T-cell (primary cell): Measurements from ENCODE around the gene NRXN2. TPM values are rescaled to one million over a fixed set of nuclear protein-coding genes. Genes with fewer than 3 reads are reported as not detected.

ENCODE experiments used
- ATAC-seq, 4 experiments: fragments of 200-7000 bp in 3 of 4; fragments of 150-1000 bp in 1 of 4; cut with Tn5 transposase; replicated peaks in 1 of 4; 1 replicate in 3 of 4; 2 replicates in 1 of 4; pipeline ENCODE4 v1.10.0; 2021; ENCODE audit warnings: moderate library complexity in 3 of 4, mild to moderate bottlenecking in 2 of 4, moderate number of reproducible peaks in 1 of 4
- CTCF ChIA-PET, 2 donors: fragments of 300-600 bp; sonication (Branson Sonifier 250); formaldehyde crosslinking; loops; one replicate each; lab custom pipeline; 2022; ENCODE audit warnings: antibody characterized with exemption in 2 of 2; lab: Charles Lee
- POLR2A ChIA-PET, 2 donors: fragments of 300-600 bp; sonication (Branson Sonifier 250); formaldehyde crosslinking; loops; one replicate each; lab custom pipeline; 2022; ENCODE audit warnings: antibody characterized with exemption in 2 of 2; lab: Charles Lee
- DNase-seq, 35 experiments: peaks; one replicate each; pipeline versions ENCODE4 v3.0.0 to v3.0.0-alpha.2; 2013 to 2023
- H3K27ac ChIP-seq: one replicate; pipeline ENCODE4 v1.5.1; 2013; ENCODE audit warnings: low read length
- H3K27me3 ChIP-seq, 2 experiments: replicated peaks in 1 of 2; 1 replicate in 1 of 2; 2 replicates in 1 of 2; pipeline versions ENCODE4 v1.6.1 to v1.7.0; 2013; ENCODE audit warnings: low read length in 1 of 2, mixed read lengths in 1 of 2; ENCODE audit not compliant: control insufficient read depth in 2 of 2, insufficient read depth in 2 of 2; ENCODE audit errors: extremely low read depth in 1 of 2
- H3K36me3 ChIP-seq, 2 donors: 1 replicate in 1 of 2; 2 replicates in 1 of 2; pipeline versions ENCODE4 v1.6.1 to v1.7.0; 2013; ENCODE audit warnings: low read length in 1 of 2; ENCODE audit not compliant: control insufficient read depth in 2 of 2, insufficient read depth in 1 of 2; ENCODE audit errors: extremely low read depth in 1 of 2
- H3K4me1 ChIP-seq, 2 experiments: 1 replicate in 1 of 2; 2 replicates in 1 of 2; pipeline versions ENCODE4 v1.6.1 to v1.7.0; 2013; ENCODE audit warnings: low read length in 2 of 2, mixed read lengths in 1 of 2; ENCODE audit not compliant: insufficient read depth in 2 of 2, control insufficient read depth in 1 of 2; ENCODE audit errors: extremely low read depth in 1 of 2
- H3K4me3 ChIP-seq, 2 donors: 1 replicate in 1 of 2; 2 replicates in 1 of 2; pipeline versions ENCODE4 v1.5.1 to v1.7.0; 2013; ENCODE audit warnings: mild to moderate bottlenecking in 2 of 2, low read length in 1 of 2, moderate library complexity in 1 of 2; ENCODE audit not compliant: control insufficient read depth in 1 of 2; ENCODE audit errors: extremely low read depth in 1 of 2
- H3K9me3 ChIP-seq: 2 replicates; pipeline ENCODE4 v1.7.0; 2013
- H3K27ac Mint-ChIP-seq, 2 donors: one replicate each; pipeline ENCODE4 v1.8.0; 2020 to 2021; ENCODE audit warnings: mild to moderate bottlenecking in 2 of 2, mixed read lengths in 2 of 2
- H3K27me3 Mint-ChIP-seq, 2 donors: one replicate each; pipeline ENCODE4 v1.8.0; 2021 to 2022; ENCODE audit warnings: mixed read lengths in 2 of 2
- H3K36me3 Mint-ChIP-seq: one replicate; pipeline ENCODE4 v1.8.0; 2021; ENCODE audit warnings: mixed read lengths
- H3K4me1 Mint-ChIP-seq, 3 donors: one replicate each; pipeline ENCODE4 v1.8.0; 2020 to 2022; ENCODE audit warnings: mixed read lengths in 3 of 3, mild to moderate bottlenecking in 1 of 3
- H3K4me3 Mint-ChIP-seq, 3 donors: one replicate each; pipeline ENCODE4 v1.8.0; 2020 to 2022; ENCODE audit warnings: mild to moderate bottlenecking in 3 of 3, mixed read lengths in 3 of 3, moderate library complexity in 3 of 3
- H3K9me3 Mint-ChIP-seq, 3 donors: one replicate each; pipeline ENCODE4 v1.8.0; 2020 to 2022; ENCODE audit warnings: mixed read lengths in 3 of 3
- WGBS: methylation state at CpG from one replicate; pipeline ENCODE4 v1.1.5; 2013; ENCODE audit warnings: missing lambda C conversion rate; ENCODE audit not compliant: insufficient coverage; 5-methylcytosine and 5-hydroxymethylcytosine counted together
- total RNA-seq, 35 experiments: library from RNA in 6 of 35; stranded (reverse) in 6 of 35; fragments of 120-200 nt in 1 of 35; gene quantifications; one replicate each; pipeline versions ENCODE4 v1.2.1 to v1.2.4 and lab custom pipeline; 2013 to 2026

The NRXN2 gene
- total RNA-seq, 5 donors from 2014 or later (not counting 1 experiment from before 2014, with no cell fraction given) = 0.43 to 0.70 (median 0.47) TPM; not detected in 2

- Histone ChIP-seq H3K4me3 (peak overlapping the region in 1 of 2 donors; percentile 2), H3K4me1 (peaks cover 70 to 98% of the 10 kb centered on the region in 2 experiments), H3K9me3 (no peaks in the 10 kb centered on the region), H3K27ac (peak overlapping the region; percentile 74), H3K36me3 (peaks cover 11 to 69% of the 10 kb centered on the region in 2 donors), H3K27me3 (no peaks in the 10 kb centered on the region)
- peaks cover 61% of the 10 kb centered on the region for H3K36me3 Mint-ChIP-seq
- H3K4me1 Mint-ChIP-seq = peaks cover 93 to 96% (median 94%) of the 10 kb centered on the region in 3 donors
- DNase-seq = no peak
- ATAC-seq = no peak
- whole genome bisulfite sequencing = 39% methylated on average over 4 of the region's 8 CpGs
- POLR2A ChIA-PET = interaction anchor here (1.5 to 3.0 kb wide), 3 partner anchors 8 to 18 kb away, joined by 12 to 17 read pairs (median 15); partner anchors contain the start of gene SF1 (in 1 of the 2)
- CTCF ChIA-PET = interaction anchor here (0.6 to 1.8 kb wide), 7 partner anchors 7 to 1842 kb away, joined by 3 to 9 read pairs (median 5); partner anchors contain the start of genes RASGRP2 (in 1 of the 2) and SF1 (in 1 of the 2)
- no peaks in the 10 kb centered on the region for H3K27me3 Mint-ChIP-seq
- peak overlapping the region; percentile 88 to 97 for H3K27ac Mint-ChIP-seq
- H3K4me3 Mint-ChIP-seq = peak overlapping the region; percentile 70 to 86 (median 76)
- H3K9me3 Mint-ChIP-seq = no peaks in the 10 kb centered on the region
Observed at GRCh38 chr11:64764753-64765152, 41.8 kb upstream of the NRXN2 start.

GRCh38 chr11:64764040-64764611 lies 41.1 kb upstream of the NRXN2 start:
- Mint-ChIP-seq H3K36me3 (peaks cover 55% of the 10 kb centered on the region), H3K4me3 (peak overlapping the region; percentile 70 to 86 (median 76)), H3K27me3 (no peaks in the 10 kb centered on the region), H3K4me1 (peaks cover 92 to 96% (median 94%) of the 10 kb centered on the region in 3 donors), H3K9me3 (no peaks in the 10 kb centered on the region), H3K27ac (peak overlapping the region; percentile 88 to 97)
- peak; percentile 54 to 84 (median 71) for DNase-seq
- Histone ChIP-seq H3K27ac (peak overlapping the region; percentile 74), H3K36me3 (peaks cover 11 to 63% of the 10 kb centered on the region in 2 donors), H3K27me3 (no peaks in the 10 kb centered on the region), H3K4me1 (peaks cover 73 to 98% of the 10 kb centered on the region in 2 experiments), H3K4me3 (peak overlapping the region; percentile 2 to 4), H3K9me3 (no peaks in the 10 kb centered on the region)
- ChIA-PET POLR2A (interaction anchor here (0.6 to 3.0 kb wide), 6 partner anchors 9 to 20 kb away, joined by 4 to 17 read pairs (median 10); partner anchors contain the start of genes RASGRP2 (in 1 of the 2) and SF1 (in 1 of the 2)), CTCF (interaction anchor here (0.6 to 1.8 kb wide), 8 partner anchors 8 to 1841 kb away, joined by 3 to 9 read pairs (median 5); partner anchors contain the start of genes RASGRP2 (in 1 of the 2) and SF1 (in 1 of the 2))
- 24% methylated on average over 6 of the region's 11 CpGs for WGBS
- ATAC-seq = peak; percentile 50 to 72 (median 60)

DNA sequence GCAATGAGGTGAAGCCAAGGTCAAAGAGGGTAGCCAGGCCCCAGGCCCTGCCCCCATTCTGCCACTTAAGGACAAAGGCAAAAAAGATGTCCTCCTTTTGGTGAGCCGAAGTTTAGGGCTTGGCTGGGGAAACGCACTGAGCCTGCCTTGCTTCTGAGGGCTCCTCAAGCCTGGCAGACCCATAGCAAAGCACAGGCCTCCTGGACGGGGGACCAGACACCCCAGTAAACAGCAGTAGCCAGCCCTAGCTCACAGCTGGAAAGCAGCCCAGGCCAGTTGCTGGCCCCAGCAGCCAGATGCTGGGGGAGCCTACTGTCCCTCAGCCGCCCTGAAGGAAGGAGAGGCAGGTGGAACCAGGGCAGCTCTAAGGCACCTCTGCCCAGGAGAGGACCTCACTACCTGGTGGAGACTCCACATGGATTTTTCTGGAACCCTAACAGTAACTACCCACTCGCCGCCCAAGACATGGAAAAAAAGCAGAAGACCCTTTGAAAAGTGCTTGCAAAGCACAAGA lies 40.6 kb upstream of the NRXN2 start:
- Mint-ChIP-seq H3K4me3 (peak overlapping the region; percentile 70 to 86 (median 76)), H3K27ac (peak overlapping the region; percentile 88 to 97), H3K4me1 (peaks cover 90 to 92% (median 92%) of the 10 kb centered on the region in 3 donors), H3K27me3 (no peaks in the 10 kb centered on the region), H3K9me3 (no peaks in the 10 kb centered on the region), H3K36me3 (peaks cover 49% of the 10 kb centered on the region)
- POLR2A ChIA-PET = interaction anchor here (0.6 to 3.0 kb wide), 7 partner anchors 8 to 19 kb away, joined by 3 to 17 read pairs (median 6); partner anchors contain the start of genes RASGRP2 (in 1 of the 2) and SF1 (in 1 of the 2)
- peak overlapping the region; percentile 2 to 30 for H3K4me3 ChIP-seq
- no peaks in the 10 kb centered on the region for H3K27me3 ChIP-seq
- CTCF ChIA-PET = interaction anchor here in 1 of 2 donors (0.6 to 1.8 kb wide), 6 partner anchors 9 to 401 kb away, joined by 3 to 9 read pairs (median 5); partner anchors contain the start of genes RASGRP2 and SF1
- DNase-seq = peak in 1 of 35 experiments; percentile 24
- 93% methylated on average over 3 of the region's 6 CpGs for WGBS
- H3K4me1 ChIP-seq = peaks cover 71 to 99% of the 10 kb centered on the region in 2 experiments
- peak overlapping the region; percentile 74 for H3K27ac ChIP-seq
- H3K9me3 ChIP-seq = no peaks in the 10 kb centered on the region
- ATAC-seq = peak in 1 of 4 experiments; percentile 5
- peaks cover 11 to 57% of the 10 kb centered on the region in 2 donors for H3K36me3 ChIP-seq

DNA sequence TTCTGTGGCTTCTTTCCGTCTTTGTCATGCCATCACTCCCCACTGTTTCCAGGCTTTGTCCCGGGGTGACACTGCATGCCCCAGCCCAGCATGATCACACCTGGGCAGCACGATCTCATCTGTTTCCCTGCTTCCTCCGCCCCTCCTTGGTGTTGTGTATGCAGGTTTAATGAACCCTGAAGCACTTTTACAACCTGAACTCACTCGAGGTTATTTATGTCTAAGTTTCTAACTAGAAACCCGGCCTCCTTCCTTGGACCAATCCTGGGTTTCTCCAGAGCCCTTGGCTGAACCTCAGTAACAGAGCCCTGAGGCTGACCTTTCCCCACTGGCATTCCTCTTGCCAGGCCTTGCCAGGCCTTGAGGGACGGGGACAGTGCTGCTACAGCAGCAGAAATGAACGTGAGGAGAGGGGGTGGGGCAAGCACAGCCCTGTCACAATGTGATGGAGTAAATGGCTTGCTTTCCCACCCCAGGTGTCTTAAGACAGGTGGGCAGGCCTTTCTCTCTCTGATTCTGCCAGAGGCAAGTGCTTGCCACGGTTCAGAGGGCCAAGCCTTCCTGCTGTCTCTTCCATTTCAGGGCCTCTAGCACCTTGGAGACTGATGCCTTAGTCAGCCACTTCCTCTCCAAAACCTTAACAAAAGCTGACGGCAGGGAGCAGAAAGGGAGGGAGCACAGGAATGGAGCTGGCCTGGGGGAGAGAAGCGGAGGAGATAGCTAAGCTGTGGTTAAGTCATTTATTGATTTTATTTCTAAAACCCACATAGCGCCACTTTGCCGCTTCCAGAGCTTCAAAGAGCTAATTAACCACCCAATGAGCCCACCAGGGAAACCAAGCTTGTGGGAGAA lies 39.9 kb upstream of the NRXN2 start:
- Mint-ChIP-seq H3K4me3 (peak overlapping the region; percentile 25 to 86 (median 70)), H3K4me1 (peaks cover 83 to 87% (median 86%) of the 10 kb centered on the region in 3 donors), H3K36me3 (peaks cover 42% of the 10 kb centered on the region), H3K9me3 (no peaks in the 10 kb centered on the region), H3K27ac (peak overlapping the region; percentile 88 to 97), H3K27me3 (no peaks in the 10 kb centered on the region)
- Histone ChIP-seq H3K4me1 (peaks cover 65 to 100% of the 10 kb centered on the region in 2 experiments), H3K27ac (peak overlapping the region; percentile 74), H3K9me3 (no peaks in the 10 kb centered on the region), H3K27me3 (no peaks in the 10 kb centered on the region), H3K4me3 (peak overlapping the region in 1 of 2 donors; percentile 30), H3K36me3 (peaks cover 11 to 53% of the 10 kb centered on the region in 2 donors)
- ChIA-PET CTCF (interaction anchor here in 1 of 2 donors (1.0 to 1.8 kb wide), 4 partner anchors 9 to 16 kb away, joined by 3 to 9 read pairs (median 4); partner anchors contain the start of gene SF1), POLR2A (interaction anchor here (0.6 to 3.0 kb wide), 8 partner anchors 9 to 432 kb away, joined by 3 to 17 read pairs (median 5); partner anchors contain the start of genes RASGRP2 (in 1 of the 2) and SF1 (in 1 of the 2))
- 80% methylated on average over 1 of the region's 13 CpGs for WGBS
- ATAC-seq (peak in 3 of 4 experiments; percentile 4 to 14 (median 10)), DNase-seq (peak in 5 of 35 experiments; percentile 26 to 55 (median 28))

DNA sequence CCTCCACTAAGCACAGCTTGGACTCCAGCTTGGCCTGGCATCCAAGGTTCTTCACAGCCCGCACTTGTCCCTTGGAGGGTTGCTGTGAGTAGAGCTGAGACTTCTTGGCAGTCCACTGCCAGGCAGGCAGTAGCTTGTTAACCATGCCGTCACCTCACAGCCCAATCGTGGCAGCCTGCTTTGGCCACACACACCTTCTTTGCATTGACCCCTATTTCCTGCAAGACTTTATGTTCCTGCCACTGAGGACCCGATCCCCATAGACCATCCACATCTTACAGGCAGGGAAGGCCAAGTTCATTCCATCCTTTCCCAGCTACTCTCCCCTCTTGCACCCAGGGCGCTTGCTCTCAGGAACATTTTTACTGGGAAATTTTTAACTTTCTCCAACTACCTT lies 39.3 kb upstream of the NRXN2 start:
- Mint-ChIP-seq H3K4me1 (peaks cover 77 to 85% (median 83%) of the 10 kb centered on the region in 3 donors), H3K9me3 (no peaks in the 10 kb centered on the region), H3K27me3 (no peaks in the 10 kb centered on the region), H3K27ac (peak overlapping the region; percentile 88 to 97), H3K36me3 (peaks cover 38% of the 10 kb centered on the region), H3K4me3 (peak overlapping the region; percentile 25 to 86 (median 70))
- ChIA-PET POLR2A (interaction anchor here (0.6 to 3.0 kb wide), 4 partner anchors 11 to 432 kb away, joined by 3 to 15 read pairs (median 8); partner anchors contain the start of gene SF1 (in 1 of the 2)), CTCF (interaction anchor here in 1 of 2 donors (0.7 to 1.4 kb wide), 3 partner anchors 12 to 16 kb away, joined by 3 to 4 read pairs (median 3); partner anchors contain the start of gene SF1)
- 61% methylated on average over 4 of the region's 5 CpGs for WGBS
- ATAC-seq (no peak), DNase-seq (no peak)
- Histone ChIP-seq H3K4me3 (no peak overlapping the region), H3K27me3 (no peaks in the 10 kb centered on the region), H3K4me1 (peaks cover 60 to 100% of the 10 kb centered on the region in 2 experiments), H3K9me3 (no peaks in the 10 kb centered on the region), H3K27ac (peak overlapping the region; percentile 74), H3K36me3 (peaks cover 15 to 50% of the 10 kb centered on the region in 2 donors)
